ENCODE results near the gene CMTM2. TPM values are rescaled to one million over a fixed set of nuclear protein-coding genes. Genes with fewer than 3 reads are reported as not detected.
"Not testable (repeated sequence)": the region's sequence is repeated elsewhere in the genome, so short reads cannot be mapped to it uniquely, and the experiment has no call there.

Gene CMTM2
- total RNA-seq, 1 donor from 2014 or later = 0.51 TPM

DNA sequence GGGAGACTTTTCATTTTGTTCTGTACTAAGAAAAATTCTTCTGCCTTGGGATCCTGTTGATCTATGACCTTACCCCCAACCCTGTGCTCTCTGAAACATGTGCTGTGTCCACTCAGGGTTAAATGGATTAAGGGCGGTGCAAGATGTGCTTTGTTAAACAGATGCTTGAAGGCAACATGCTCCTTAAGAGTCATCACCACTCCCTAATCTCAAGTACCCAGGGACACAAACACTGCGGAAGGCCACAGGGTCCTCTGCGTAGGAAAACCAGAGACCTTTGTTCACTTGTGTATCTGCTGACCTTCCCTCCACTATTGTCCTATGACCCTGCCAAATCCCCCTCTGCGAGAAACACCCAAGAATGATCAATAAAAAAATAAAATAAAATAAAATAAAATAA, 52.3 kb downstream of the CMTM2 start:
- H3K9me3 Mint-ChIP-seq; H3K4me3 Mint-ChIP-seq; intact Hi-C loops (cut with micrococcal nuclease); H3K4me1 Mint-ChIP-seq; DNase-seq; H3K36me3 Mint-ChIP-seq (ENCODE audit: low read depth); H3K27me3 Mint-ChIP-seq; H3K27ac Mint-ChIP-seq: not testable (repeated sequence)

DNA sequence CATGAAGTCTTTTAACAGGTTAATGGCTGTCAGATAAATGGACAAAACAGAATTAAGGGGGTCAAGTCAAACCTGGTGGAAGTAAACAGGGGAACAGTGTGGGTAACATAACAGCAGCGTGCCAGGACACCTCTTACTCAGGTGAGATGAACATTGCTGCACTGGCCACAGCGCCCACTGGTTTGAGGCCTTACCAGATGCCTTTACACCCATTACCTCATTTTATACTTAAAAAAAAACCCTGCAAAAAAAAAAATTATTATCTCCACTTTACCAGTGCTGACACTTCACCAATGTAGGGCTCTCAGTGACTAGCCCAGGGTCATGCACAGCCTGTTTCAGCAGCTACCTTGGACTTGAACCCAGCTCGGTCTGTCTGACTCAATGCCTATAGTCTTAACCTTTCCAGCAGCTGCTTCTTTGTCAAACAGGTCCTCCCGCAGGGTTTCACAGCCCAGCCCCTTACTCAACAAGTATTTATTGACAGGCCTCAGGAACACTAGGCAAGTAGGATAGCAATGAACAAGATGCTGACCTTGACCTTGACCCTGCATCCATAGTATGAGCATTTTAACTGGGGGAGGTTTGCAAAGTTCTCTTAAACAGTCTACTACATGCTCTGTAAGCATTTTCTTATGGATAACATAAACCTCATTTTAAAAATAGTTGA, 55.4 kb downstream of the CMTM2 start:
- Mint-ChIP-seq H3K4me3 (no peak overlapping the region), H3K27ac (no peak overlapping the region), H3K4me1 (no peaks in the 10 kb centered on the region), H3K9me3 (no peaks in the 10 kb centered on the region), H3K27me3 (peaks cover 4% of the 10 kb centered on the region), H3K36me3 (ENCODE audit: low read depth) (no peaks in the 10 kb centered on the region)
- intact Hi-C loops (cut with micrococcal nuclease) = no loop called here
- DNase-seq = no peak

DNA sequence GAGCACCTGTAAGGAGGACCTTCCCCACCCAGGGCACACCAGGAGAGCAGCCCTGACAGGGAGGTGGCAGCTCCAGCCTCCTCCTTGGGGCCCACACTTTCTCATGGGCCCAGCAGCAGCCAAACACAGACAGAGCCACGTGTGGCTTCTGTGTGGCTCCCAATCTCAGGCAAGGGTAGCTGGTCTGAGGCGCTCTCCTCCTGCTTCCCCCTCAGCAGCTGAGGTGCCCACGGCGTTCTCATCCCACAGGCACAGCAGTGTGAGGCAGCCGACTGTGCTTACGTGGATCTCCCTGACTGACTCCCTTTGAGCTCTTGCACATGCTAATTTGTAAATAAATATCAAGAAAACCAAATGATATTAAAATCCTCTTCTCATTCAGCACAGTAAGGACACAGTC, 56.1 kb downstream of the CMTM2 start:
- no peaks in the 10 kb centered on the region for H3K9me3 Mint-ChIP-seq
- H3K27me3 Mint-ChIP-seq = peaks cover 4% of the 10 kb centered on the region
- DNase-seq = no peak
- H3K4me3 Mint-ChIP-seq = no peak overlapping the region
- intact Hi-C loops (cut with micrococcal nuclease) = no loop called here
- no peak overlapping the region for H3K27ac Mint-ChIP-seq
- H3K36me3 Mint-ChIP-seq (ENCODE audit: low read depth) = no peaks in the 10 kb centered on the region
- no peaks in the 10 kb centered on the region for H3K4me1 Mint-ChIP-seq

DNA sequence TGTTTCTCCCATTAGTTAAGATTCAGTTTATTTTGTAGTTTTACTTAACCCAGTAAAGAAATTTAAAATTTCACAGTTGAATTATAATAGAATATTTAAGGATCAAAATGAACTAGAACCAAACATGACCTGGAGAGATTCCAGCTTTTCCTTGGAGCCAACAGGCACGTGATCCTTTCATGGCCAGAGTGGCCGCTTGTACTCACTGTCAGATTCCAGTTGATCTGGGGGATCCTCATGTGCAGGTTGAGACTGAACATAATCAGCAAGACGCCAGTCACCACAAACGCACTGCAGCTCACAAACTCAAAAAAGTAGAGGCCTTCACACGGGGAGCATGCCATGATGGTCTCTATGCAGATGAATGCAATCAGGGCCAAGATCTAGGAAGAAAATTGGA, 56.9 kb downstream of the CMTM2 start:
- Mint-ChIP-seq H3K4me3 (no peak overlapping the region), H3K4me1 (no peaks in the 10 kb centered on the region), H3K27ac (no peak overlapping the region), H3K9me3 (no peaks in the 10 kb centered on the region), H3K36me3 (ENCODE audit: low read depth) (no peaks in the 10 kb centered on the region), H3K27me3 (peaks cover 4% of the 10 kb centered on the region)
- intact Hi-C loops (cut with micrococcal nuclease) = no loop called here
- DNase-seq = no peak

DNA sequence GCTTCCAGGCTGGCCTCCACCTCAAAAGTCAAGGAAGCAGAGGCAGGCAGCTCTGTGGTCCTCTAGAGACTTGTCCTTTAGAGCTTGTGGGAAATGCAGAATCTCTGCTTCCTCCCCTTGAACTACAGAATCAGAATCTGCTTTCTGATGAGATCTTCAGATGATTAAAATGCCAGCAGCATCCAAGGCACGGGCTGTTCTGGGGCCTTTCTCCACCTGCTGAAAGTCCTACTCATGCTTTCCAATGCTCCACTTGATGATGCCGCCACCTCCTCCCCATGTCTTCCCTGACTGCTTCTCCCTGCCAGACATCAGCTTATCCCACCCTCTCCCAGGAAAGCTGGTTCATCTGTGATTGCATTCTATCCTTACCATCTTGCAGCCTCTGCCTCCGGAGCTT, 58.5 kb downstream of the CMTM2 start:
- no peaks in the 10 kb centered on the region for H3K36me3 Mint-ChIP-seq (ENCODE audit: low read depth)
- H3K9me3 Mint-ChIP-seq = no peaks in the 10 kb centered on the region
- no peaks in the 10 kb centered on the region for H3K4me1 Mint-ChIP-seq
- no peak for DNase-seq
- H3K27me3 Mint-ChIP-seq = peaks cover 7% of the 10 kb centered on the region
- no peak overlapping the region for H3K27ac Mint-ChIP-seq
- intact Hi-C loops (cut with micrococcal nuclease) = no loop called here
- no peak overlapping the region for H3K4me3 Mint-ChIP-seq

Other genes with a start within 250 kb of the CMTM2 start
- gene CDH5, start 212.8 kb upstream of the CMTM2 start, total RNA-seq = not detected in 2 replicates
- gene BEAN1, start 152.2 kb upstream of the CMTM2 start, total RNA-seq = not detected in 2 replicates
- 5.8 and 6.7 TPM in 2 replicates for gene TK2, start 29.3 kb upstream of the CMTM2 start, total RNA-seq
- gene CKLF, start 26.9 kb upstream of the CMTM2 start, total RNA-seq = 145 and 146 TPM in 2 replicates
- 12.2 and 13.6 TPM in 2 replicates for gene CMTM1, start 13.0 kb upstream of the CMTM2 start, total RNA-seq
- 95.6 and 100 TPM in 2 replicates for gene CMTM3, start 25.2 kb downstream of the CMTM2 start, total RNA-seq
- 3.5 and 5.0 TPM in 2 replicates for gene CMTM4, start 117.3 kb downstream of the CMTM2 start, total RNA-seq
- gene DYNC1LI2, start 172.1 kb downstream of the CMTM2 start, total RNA-seq = 51.4 and 56.5 TPM in 2 replicates
- 0.37 TPM in 1 of 2 replicates, not detected in the other for gene TERB1, start 222.1 kb downstream of the CMTM2 start, total RNA-seq

All from activated CD4-positive, alpha-beta T cell treated with anti-CD3 and anti-CD28 coated beads, Interleukin-2, amount 10 ng/mL, durations not matched to agents 24 days and 14 days (primary cell).